SK-N-SH treated with all-trans-retinoic acid at 6 μM for 48 hours (cell line): ENCODE measurements around the gene RBMS1.

Experiments
- PATZ1 ChIP-seq: fragments of 250-450 bp; sonication (Bioruptor Pico); IDR thresholded peaks from 2 replicates; pipeline ENCODE4 v1.8.0; 2020; ENCODE audit warnings: mild to moderate bottlenecking, moderate library complexity, borderline replicate concordance
- RARB ChIP-seq: fragments of 250-450 bp; sonication (Bioruptor Pico); IDR thresholded peaks from 2 replicates; pipeline ENCODE4 v1.8.0; 2021; ENCODE audit warnings: mild to moderate bottlenecking, moderate library complexity

- no peak for TF ChIP-seq PATZ1 (CRISPR knock-in tag)
- TF ChIP-seq RARB (CRISPR knock-in tag) = no peak
Measured at GRCh38 chr2:160533482-160533881, 39.9 kb upstream of the RBMS1 start.
